Right forelimb (tissue), 1 donor: ENCODE results near the gene KLF1.
"Not testable (repeated sequence)": the region's sequence is repeated elsewhere in the genome, so short reads cannot be mapped to it uniquely, and the experiment has no call there.

ENCODE experiments used
- DNase-seq: peaks from one replicate; pipeline ENCODE4 v3.0.0-alpha.2; 2018

KLF1 gene

GRCh38 chr19:12866416-12867119 lies 20.4 kb downstream of the KLF1 start:
- no peak for DNase-seq

GRCh38 chr19:12865746-12866415 lies 21.1 kb downstream of the KLF1 start:
- no peak for DNase-seq

GRCh38 chr19:12864721-12865715 lies 22.0 kb downstream of the KLF1 start:
- DNase-seq = no peak

DNA sequence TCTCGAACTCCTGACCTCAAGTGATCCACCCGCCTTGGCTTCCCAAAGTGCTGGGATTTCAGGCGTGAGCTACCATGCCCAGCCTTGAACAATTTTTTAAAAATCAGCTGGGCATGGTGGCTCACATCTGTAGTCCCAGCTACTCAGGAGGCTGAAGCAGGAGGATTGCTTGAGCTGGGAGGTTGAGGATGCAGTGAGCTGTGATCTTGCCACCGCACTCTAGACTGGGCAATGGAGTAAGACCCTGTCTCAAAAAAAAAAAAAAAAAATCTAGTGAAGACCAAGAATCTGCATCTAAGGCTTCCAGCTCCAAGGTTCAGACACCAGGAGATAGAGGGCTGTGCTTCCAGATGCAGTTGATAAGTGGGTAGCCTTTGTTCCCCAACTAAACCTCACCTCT lies 22.9 kb downstream of the KLF1 start:
- DNase-seq = no peak

DNA sequence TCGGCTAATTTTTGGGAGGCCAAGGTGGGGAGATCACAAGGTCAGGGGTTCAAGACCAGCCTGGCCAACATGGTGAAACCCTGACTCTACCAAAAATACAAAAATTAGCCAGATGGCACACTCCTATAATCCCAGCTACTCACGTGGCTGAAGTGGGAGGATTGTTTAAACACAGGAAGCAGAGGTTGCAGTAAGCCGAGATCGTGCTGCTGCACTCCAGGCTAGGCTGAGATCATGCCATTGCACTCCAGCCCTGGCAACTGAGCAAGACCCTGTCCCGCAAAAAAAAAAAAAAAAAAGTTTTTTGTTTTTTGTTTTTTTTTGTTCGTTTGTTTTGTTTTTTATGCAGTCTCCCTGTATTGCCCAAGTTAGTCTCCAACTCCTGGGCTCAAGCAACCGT lies 27.5 kb downstream of the KLF1 start:
- no peak for DNase-seq

DNA sequence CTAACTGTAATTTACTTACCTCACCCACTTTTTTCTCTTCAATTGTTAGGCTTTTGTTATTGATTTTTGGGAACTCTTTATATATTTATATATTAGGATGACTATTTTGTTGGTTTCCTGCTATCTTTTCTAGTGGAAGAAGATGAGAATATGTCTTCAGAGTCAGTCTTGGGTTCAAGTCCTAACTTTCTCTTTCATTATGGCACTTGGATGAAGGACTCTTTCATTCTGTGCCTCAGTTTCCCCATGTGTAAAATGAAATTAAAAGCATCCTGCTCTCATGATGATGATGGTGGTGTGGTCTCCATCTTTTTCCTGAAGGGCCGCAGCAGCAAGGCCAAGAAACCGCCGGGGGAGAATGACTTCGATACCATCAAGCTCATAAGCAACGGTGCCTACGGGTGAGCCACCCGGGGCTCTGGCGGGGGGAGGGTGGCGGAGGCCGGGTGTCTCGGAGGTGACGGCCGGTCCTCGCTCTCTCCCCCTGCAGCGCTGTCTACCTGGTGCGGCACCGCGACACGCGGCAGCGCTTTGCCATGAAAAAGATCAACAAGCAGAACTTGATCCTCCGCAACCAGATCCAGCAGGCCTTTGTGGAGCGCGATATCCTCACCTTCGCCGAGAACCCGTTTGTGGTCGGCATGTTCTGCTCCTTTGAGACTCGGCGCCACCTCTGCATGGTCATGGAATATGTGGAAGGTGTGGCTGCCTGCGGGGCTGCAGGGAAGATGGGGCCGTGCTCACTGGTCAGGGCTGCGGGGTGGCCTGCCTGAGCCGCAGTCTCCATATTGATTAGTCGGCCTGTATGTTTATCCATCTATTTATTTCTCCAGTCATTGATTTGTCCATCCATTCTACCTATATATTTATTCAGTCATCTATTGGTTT lies 28.7 kb downstream of the KLF1 start:
- no peak for DNase-seq

DNA sequence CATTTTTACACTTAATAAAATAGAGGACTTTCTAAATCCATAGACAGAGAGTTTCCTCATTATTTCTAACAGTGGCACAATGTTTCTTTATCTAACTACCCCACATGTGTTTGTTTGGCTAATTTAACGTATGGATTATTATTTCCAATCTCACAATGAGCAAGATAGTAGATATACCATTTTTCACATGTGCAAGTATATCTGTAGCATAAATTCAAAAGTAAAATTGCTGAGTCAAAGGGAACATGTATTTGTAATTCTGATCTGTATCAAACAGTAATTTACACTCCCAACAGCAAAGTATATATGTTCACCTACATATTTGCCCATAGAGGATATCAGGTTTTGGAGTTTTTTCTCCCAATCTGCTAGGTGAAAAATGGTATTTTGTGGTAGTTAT lies 30.3 kb downstream of the KLF1 start:
- DNase-seq = no peak

- DNase-seq = peak; percentile 90
Measured at GRCh38 chr19:12847159-12848139, 39.6 kb downstream of the KLF1 start.

DNA sequence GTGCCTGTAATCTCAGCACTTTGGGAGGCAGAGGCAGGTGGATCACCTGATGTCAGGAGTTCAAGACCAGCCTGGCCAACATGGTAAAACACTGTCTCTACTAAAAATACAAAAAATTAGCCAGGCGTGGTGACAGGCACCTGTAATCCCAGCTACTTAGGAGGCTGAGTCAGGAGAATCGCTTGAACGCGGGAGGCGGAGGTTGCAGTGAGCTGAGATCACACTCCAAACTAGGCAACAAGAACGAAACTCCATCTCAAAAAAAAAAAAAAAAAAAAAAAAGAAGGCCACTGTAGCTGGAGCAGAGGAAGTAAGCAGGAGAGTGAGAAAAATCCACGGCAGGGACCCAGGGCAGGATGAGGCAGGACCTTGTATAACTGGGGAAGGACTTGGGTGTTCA lies 40.4 kb downstream of the KLF1 start:
- DNase-seq = not testable (repeated sequence)

- no peak for DNase-seq
Measured at GRCh38 chr19:12843999-12844732, 42.8 kb downstream of the KLF1 start.

DNA sequence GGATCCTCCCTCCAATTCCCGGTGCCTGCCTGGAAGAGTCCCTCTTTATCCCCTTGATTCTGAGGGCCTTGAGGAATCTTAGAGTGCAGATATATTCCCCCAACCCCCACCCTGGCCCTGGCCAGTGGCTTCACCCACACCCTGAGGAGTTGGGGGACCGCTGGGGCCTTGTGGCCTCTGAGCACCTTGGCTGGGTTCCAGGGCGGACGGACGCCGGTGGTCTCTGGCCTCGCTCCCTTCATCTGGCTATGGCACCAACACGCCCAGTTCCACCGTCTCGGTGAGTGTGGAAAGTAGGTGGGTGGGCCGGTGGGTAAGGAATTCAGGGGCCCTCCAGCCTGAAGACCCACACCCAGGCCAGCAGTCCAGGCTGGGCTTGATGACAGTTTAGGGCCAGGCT lies 43.7 kb downstream of the KLF1 start:
- no peak for DNase-seq

DNA sequence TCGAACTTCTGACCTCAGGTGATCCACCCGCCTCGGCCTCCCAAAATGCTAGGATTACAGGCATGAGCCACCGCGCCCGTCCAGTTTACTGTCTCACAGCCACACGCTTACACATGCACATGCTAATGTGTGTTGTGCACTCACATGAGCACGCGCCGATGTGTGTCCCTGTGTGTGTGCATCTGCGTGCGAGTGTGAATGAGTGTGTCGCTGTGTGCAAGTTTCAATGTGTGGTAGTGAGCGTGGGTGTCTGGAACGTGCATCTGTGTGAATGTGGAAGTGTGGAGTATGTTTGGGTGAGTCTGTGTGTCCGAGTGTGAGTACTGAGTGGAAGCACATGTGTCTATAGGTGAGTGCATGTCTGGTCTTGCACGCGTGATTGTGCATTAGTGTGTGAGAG lies 44.5 kb downstream of the KLF1 start:
- DNase-seq = no peak

DNA sequence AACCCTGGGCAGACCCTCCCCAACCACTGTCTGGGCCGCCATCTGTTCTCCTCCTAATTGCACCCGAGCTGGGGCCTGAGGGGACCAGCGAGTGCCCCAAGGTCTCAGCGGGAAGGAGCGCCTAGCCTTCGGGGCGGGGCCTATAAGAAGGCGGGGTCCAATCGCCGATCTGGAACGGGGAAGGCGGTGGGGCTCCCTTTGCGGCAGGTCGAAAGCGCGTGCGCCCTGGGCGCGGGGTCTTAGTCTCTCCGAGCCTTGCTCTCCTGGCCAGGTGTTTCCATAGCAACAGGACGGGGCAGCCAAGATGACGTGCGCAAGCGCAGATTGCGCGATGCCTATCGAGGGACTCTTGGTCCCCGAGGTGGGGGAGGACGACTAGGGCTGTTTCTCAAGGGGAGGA lies 45.9 kb downstream of the KLF1 start:
- DNase-seq = no peak

DNA sequence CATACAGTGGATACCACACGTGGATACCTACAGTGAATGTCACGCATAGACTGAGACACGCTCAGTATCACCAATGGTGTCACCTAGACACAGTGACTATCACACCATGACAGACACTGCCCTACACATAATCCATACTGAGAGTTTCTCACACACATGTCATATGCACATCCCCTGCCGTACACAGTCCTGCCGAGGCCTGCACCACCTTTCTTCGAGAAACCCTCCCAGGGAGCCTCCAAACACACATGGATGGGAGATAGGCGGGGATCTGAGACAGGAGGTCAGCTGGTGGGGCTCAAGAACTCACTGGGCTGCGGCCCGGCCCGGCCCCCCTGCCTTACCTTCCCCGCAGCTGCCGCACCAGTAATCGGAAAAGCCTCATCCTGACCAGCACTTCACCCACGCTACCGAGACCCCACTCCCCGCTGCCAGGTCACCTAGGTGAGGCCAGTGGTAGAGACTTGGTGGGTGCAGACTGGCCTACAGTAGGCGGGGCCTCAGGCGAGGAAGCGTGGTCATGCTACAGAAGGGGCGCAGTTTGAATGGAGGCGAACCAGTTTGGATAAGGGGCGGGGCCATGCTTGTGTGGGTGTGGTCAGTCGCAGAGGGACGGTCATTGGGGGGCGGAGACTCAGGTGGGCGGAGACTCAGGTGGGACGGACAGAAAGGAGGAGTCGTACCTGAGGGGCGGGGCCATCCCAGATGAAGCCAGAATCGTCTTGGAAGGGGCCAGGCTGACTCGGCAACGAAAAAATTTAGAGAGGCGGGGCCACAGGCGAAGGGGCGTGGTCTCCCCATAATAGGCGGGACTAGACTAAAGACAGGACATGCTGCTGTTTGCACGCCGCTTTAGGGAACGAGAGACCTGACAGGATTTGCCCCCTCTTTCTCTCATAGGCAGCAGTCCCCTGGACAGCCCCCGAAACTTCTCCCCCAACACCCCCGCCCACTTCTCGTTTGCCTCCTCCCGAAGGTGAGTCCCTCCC lies 46.6 kb downstream of the KLF1 start:
- no peak for DNase-seq

DNA sequence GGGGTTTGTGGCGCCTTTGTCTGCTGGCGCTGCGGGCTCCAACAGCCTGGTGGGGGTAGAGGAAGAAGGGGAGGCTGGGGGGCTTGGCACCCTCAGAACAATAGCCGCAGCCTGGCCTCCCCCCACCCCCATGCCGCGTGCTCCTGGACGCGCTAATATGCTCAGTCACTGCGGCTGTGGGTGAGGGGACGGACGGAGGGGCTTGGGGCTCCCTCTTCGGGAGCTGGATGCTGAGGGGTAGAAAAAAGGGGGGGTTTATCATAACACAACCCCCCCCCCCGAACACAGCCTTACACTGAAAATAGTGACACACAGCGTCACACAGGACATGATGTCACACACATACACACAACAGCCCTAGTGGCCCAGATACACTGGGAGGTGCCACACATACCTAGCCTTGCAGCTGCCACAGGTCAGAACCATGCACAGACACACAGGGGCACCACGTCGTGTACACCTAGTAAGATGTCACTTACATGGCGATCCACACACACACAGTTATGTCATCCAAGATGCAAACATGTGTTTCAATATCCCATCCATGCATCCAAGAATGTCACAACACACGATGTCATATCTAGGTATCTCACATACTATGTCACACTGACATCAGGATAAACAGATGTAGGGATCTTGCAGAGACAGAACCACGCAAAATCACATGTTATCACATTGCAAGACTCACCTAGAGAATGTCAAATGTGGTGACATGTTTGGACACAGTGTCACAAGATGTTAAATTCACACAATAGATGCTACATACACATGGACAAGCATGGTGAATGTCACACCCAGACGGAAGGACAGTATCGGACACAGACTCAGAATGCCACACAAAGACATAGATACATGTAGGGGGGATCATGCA lies 47.9 kb downstream of the KLF1 start:
- DNase-seq = no peak

DNA sequence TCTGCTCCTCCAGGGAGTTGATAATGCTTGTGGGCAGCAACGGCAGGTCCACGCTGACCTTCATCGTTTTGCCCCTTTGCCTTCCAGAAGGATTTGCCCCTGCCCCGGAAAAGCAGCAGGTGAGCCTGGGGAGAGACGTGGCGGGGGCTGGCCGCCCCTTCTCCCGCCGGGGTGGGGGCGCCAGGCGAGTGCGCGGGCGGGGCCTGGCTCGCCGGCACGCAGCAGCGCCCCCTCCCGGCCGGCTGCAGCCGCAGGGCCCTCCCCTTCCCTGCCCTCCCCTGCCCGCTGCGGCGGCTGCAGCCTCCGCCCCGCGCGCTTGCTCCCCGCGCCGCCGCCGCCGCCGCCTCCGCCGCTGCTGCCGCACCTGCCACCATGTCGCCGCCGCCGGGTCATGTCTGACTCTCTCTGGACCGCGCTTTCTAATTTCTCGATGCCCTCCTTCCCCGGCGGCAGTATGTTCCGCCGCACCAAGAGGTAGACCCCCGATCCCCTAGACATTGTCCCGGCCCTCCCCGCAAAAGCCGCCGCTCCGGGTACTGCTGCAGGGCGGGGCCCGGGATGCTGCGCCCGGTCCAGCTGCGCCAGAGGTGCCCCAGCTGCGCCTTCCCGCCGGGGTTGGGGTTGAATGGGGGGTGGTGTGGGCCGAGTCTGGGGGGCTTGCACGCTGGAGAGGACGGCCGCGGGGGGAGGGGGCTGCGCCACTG lies 48.7 kb downstream of the KLF1 start, which contains the start of gene MAST1:
Gene MAST1 (plus strand): TSS at position 334 of the 704 bp plus-strand sequence. CDS start 58 bp downstream, at position 392.
- DNase-seq = no peak

DNA sequence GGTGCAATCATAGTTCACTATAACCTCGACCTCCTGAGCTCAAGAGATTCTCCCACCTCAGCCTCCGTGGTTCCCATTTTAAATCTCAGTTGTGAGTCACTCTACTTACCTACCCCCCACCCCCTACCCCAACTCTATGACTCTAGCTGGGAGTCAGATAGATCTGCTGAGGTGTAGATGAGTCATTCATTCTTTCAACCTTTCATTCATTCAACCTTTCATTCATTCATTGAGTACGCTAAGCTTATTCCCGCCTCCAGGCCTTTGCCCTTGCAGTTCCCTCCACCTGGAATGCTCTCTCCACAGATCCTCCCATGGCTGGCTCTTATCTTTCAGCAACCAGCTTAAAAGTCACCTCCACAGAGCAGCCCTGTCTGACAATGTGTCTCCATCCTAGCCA lies 49.8 kb downstream of the KLF1 start:
- no peak for DNase-seq
